Left lung (tissue), 8 donors: ENCODE data around the gene INPP5A. TPM values are rescaled to one million over a fixed set of nuclear protein-coding genes. Genes with fewer than 3 reads are reported as not detected.

Experiments
- polyA plus RNA-seq, 6 donors: library from polyadenylated mRNA; unstranded; fragments of 120-200 nt; gene quantifications; one replicate each; pipeline ENCODE4 v1.2.1, GENCODE V29; 2013; ENCODE audit not compliant: insufficient read length in 6 of 6
- total RNA-seq, 2 donors: library from RNA; stranded (reverse); fragmentation: NEBNext Ultra II Directional; extraction: Animal tissue kit (Norgen Biotek cat#: 25700); gene quantifications; one replicate each; pipeline ENCODE4 v1.2.1, GENCODE V29; 2021
- donor health status: DM: no; HTN: yes; CAD: no.
- donor health status: DM: no; HTN: no; CAD: no.

The INPP5A gene
- total and polyA plus RNA-seq, 8 donors = 32.0 to 44.0 (median 36.8) TPM

Other genes starting within 250 kb of the INPP5A start
- 10 to 100 TPM; 13.2 to 18.2 TPM for gene STK32C, start 229.8 kb upstream of the INPP5A start, total RNA-seq
- gene STK32C, start 229.8 kb upstream of the INPP5A start, polyA plus RNA-seq = 10 to 100 TPM in 5 of 6 donors, 1 to 10 TPM in 1; 9.9 to 13.7 (median 11.3) TPM
- 10 to 100 TPM; 11.7 to 12.6 TPM for gene LRRC27, start 205.6 kb upstream of the INPP5A start, total RNA-seq
- gene LRRC27, start 205.6 kb upstream of the INPP5A start, polyA plus RNA-seq = 10 to 100 TPM; 25.2 to 35.1 (median 30.2) TPM
- gene PWWP2B, start 140.6 kb upstream of the INPP5A start, total RNA-seq = 10 to 100 TPM; 21.4 to 23.2 TPM
- gene PWWP2B, start 140.6 kb upstream of the INPP5A start, polyA plus RNA-seq = 10 to 100 TPM in 3 of 6 donors, 1 to 10 TPM in 3; 8.4 to 13.3 (median 10.3) TPM
- gene NKX6-2, start 248.4 kb downstream of the INPP5A start, total RNA-seq = not detected
- gene NKX6-2, start 248.4 kb downstream of the INPP5A start, polyA plus RNA-seq = 1 to 10 TPM; 4.5 to 6.5 (median 6.1) TPM